ENCODE data around the gene SSU72.
"Not testable (repeated sequence)": the region's sequence is repeated elsewhere in the genome, so short reads cannot be mapped to it uniquely, and the experiment has no call there.

SSU72 gene

DNA sequence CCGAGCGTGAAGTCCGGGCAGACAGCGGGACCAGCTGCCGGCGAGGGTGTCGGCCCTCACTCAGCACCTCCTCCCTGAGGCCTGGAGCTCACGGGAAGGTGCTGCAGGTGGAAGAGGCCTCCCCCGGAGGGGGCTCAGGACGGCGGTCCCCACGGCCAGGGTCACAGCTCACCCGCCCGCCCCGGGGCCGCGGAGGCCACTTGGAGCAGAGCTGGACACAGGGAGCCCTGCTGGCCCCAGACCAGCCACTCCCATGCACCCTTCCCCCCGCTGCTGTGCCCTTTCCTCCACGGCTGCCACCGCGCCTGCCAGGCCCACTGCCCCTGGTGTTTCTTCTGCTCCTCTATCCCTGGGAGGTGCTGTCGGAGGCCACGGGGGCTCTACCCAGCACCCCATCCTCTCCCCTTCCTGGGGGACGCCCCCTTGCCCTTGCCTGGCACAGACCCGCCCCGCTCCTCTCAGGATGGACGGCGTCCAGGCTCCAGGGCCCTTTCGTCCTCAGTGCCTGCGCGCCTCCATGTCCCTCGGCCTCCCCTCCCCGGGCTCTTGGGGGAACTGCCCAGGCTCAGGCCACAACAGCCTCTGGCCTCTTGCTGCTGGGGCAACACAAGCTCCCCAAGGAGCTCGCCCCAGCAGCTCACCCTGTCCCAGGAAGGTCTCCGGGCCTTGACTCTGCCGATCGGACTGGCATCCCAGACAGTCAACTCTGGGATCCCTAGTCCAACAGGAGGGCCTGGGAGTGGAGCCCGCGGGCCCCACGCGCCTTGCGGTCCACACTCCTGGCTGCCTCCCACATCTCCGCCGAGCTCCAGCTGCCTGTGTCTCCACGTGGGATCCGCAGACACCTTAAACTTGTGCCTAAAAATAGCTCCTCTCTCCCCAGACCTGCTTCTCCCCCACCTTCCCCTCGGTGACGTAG, 38.4 kb downstream of the SSU72 start:
- no peak for DNase-seq (ENCODE audit: low read depth)
- TF ChIP-seq CTCF (conservative IDR thresholded peaks at IDR 0.05; ENCODE audit: low read depth, low read length), result no peak
- no peak overlapping the region for H3K4me3 ChIP-seq (ENCODE audit: low read depth, low read length)

DNA sequence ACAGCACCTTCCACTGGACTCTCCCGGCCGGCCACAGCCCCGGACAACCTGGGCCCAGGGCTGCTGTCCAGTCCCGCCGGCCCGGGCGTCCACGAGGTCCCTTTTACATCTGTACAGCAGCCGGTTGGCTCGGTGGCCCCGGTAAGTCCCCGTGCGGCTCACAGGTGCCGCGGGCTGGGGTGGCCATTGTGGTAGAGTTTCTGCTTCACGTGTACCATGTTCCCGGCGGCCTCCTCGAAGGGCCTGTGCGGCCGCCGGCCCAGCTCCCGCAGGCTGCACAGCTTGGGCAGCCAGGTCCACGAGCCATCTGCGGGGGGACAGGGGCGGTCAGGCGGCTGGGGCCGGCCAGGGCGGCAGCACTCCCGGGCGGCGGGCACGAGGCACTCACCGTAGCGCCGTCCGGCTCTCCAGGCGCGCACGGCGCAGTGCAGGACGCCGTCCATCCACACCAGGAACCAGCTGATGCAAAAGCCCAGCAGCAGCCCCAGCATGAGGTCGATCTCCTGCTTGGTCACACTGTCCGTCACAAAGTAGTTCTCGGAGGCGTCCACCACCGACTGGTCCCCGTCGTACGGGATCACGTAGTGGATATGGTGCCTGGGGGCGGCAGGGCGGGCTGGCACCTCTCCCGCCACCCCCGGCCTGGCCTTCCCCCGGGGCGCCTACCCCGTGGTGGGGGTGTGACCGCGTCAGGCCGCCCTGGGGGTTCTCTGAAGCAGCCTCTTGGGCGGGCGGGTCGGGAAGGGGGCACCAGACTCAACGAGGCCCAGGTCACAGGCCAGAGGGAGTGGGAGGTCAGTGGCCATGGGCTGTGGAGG, 39.3 kb downstream of the SSU72 start:
- DNase-seq (ENCODE audit: low read depth), result no peak
- no peak overlapping the region for H3K4me3 ChIP-seq (ENCODE audit: low read depth, low read length)
- TF ChIP-seq CTCF (conservative IDR thresholded peaks at IDR 0.05; ENCODE audit: low read depth, low read length), result no peak

DNA sequence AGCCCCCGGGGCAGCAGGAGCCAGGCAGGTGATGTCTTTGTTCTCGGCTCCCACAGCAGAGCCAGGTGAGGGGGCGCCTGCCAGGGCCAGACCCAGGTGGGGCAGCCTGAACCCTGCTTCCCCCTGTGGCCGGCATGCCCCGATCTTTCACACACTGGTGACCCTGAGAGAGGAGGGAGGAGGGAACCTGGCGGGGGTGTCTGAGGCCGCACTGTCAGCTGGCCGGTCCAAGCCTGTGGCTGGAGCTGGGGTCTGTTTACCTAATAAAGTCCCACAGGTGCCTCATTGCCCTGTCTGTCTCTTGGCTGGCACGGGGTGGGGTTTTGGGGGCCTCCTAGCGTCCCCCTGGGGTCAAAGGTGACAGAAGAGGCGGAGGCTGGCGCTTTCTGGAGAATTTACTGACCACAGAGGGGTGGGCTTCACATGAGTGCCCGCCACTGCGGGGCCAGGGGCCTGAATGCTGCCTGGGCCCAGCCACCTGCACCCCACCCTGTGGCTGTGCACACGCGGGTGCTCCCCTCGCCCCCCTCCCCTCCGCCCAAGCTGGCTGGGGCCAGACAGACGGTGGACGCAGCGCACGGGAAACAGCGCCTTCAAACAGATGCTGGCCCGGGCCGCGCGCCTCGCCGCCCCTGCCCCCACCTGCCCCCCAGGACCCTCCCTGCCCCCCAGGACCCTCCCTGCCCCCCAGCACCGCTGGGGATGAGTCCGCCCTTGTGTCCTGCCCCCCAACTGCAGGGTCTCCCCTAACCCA, 40.1 kb downstream of the SSU72 start:
- DNase-seq (ENCODE audit: low read depth), result no peak
- H3K4me3 ChIP-seq (ENCODE audit: low read depth, low read length), result no peak overlapping the region
- no peak for TF ChIP-seq CTCF (conservative IDR thresholded peaks at IDR 0.05; ENCODE audit: low read depth, low read length)

DNA sequence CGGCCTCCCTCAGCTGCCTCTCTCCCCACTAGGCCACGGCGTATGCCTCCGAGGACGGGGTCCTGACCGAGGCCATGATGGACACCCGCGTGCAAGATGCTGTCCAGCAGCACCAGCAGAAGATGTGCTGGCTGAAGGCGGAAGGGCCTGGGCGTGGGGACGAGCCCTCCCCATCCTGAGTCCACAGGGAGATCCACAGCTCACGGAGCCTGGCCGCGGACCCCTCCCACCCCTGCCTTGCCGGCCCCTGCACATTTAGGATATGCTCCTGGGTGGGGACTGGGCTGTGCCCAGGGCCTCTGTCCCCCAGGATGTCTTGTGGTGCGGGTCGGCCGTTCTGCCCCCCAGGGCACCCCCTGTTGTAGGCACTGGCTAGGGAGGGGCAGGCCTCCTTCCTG, 40.8 kb downstream of the SSU72 start:
- not testable (repeated sequence) for H3K4me3 ChIP-seq (ENCODE audit: low read depth, low read length); DNase-seq (ENCODE audit: low read depth)

DNA sequence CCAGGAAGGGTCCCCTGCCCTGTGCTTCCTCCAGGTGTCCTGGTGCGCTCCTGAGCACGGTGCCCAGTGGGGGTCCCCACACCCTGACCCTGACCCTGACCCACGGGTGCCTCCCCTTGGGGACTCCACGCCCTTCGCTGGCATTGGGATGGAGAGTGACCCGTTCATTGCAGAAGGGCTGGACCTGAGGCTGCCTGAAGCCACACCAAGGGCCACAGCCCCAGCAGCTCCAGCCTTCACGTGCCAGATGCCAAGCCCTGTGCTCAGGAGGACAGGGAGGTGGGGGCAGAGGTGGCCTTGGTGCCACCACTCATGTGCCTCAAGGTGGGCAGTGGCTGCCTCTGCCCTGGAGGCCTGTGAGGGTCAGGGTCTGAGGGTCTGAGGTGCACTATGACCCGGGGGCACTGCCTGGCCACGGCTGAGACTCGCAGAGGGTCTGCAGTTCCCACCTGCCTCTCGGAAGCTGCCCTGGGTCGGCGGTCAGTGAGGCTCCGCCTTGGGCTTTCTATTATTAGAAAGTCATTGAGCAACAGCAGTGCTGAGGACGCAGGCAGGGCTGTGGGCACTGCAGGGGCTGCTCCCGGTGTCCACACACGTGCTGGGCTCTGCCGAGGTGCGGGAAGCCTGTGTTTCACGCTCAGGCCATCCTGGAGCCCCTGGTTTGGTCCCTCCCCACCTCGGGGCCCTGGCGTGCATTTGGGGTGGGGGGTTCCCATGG, 41.3 kb downstream of the SSU72 start:
- DNase-seq (ENCODE audit: low read depth); H3K4me3 ChIP-seq (ENCODE audit: low read depth, low read length): not testable (repeated sequence)

DNA sequence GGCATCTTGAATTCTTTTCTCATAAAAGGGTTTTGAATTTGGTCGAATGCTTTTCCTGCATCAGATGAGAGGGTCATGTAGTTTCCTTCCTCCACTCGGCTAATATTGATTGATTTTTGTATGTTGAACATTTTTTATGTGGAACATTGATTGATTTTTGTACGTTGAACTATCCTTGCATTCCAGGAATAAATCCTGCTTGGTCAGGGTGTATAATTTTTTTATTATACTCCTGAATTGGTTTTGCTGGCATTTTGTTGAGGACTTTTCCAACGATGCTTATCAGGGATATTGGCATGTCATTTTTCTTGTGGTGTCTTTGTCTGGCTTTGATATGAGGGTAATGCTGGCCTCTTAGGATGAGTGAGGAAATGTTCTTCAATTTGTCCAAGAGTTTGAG, 42.7 kb downstream of the SSU72 start:
- H3K4me3 ChIP-seq (ENCODE audit: low read depth, low read length), result no peak overlapping the region
- TF ChIP-seq CTCF (conservative IDR thresholded peaks at IDR 0.05; ENCODE audit: low read depth, low read length), result no peak
- no peak for DNase-seq (ENCODE audit: low read depth)

- H3K4me3 ChIP-seq (ENCODE audit: low read depth, low read length), result no peak overlapping the region
- no peak for TF ChIP-seq CTCF (conservative IDR thresholded peaks at IDR 0.05; ENCODE audit: low read depth, low read length)
- DNase-seq (ENCODE audit: low read depth), result no peak
Measured at GRCh38 chr1:1529936-1530335, 44.7 kb downstream of the SSU72 start.
